Activated gamma-delta T cell treated with anti-CD3 and anti-CD28 coated beads, Interleukin-2, amount 50 U/mL, for 16 hours (primary cell): ENCODE data around the gene TRAPPC8.
"Not testable (repeated sequence)": the region's sequence is repeated elsewhere in the genome, so short reads cannot be mapped to it uniquely, and the experiment has no call there.

Experiments
- DNase-seq: peaks from one replicate; pipeline ENCODE4 v3.0.0-alpha.2; 2020; ENCODE audit warnings: low read depth

Gene TRAPPC8

DNA sequence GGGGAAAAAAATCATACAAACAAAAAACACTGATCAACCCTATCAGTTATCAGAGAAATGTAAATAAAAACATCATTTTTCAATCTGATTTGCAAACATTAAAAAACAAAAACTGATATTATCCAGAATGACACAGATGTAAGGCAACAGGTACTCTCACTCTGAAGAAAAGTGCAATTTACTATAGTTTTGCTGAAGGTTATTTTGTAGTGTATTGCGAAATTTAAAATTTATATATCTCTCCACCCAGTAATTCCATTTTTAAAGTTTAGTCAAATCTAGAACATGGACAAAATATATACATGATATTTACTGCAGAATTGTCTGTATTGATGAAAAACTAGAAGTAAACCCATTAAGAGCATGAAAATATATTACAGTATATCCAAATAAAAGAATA lies 79.8 kb downstream of the TRAPPC8 start:
- DNase-seq: no peak

DNA sequence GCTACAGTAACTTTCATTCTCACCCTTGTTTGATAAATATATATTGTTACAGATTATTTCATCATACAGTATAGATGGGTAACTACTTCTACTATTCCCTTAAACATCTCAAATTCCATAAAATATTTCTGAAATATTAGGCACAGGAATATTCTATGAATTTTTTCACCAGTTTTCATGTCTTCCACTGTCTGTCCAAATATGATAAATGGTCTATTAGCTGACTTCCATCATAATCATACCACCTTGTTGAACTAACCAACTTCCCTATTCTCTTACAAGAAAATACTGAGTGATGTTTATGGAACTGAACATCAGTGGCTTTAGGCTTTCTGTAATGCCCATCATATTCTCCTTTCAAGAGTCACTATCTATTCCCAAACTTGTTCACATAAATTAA lies 82.4 kb downstream of the TRAPPC8 start:
- no peak for DNase-seq

DNA sequence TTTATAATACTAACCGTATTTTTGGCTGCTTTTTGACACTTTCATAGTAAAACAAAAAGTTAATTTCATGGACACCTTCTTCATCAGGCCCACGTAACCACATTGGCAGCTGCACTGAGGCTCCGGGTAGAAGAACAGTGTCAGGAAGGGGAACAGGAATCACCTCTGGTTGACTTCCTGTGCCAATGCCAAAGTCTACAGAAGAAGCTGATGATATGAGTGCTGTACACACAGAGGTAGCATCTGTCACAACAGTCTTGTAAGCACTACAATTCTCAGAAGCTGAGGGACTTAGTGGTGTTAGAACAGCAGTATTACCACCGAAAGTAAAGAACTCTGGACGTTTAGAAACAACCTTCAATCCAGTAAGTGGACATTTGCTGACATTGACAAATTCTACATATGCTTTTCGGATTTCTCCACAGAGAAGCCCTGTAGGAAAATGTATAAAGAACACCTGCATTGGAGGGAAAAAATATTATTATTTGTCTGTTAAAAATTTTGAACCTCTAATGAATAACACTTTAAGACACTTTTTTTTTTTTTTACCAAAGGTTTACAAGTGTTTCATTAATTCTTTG lies 85.3 kb downstream of the TRAPPC8 start:
- DNase-seq: no peak

DNA sequence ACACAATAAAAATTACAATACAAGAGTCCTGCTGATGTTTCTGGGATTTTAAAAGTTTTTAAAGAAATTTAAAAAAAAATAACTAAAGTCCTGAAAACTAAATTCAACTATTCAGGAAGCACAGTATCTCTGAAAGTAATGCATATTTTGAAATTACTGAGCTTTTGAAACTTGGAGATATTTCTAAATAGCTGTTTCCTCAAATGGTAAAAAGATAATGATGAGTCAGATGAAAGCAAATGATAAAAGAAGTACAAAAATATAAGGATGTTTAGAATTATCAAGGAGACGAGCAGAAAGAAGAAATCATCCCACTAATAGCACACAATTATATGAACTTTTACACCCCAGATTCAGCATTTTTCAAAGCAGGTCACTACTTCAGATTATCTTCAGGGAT lies 92.1 kb downstream of the TRAPPC8 start:
- no peak for DNase-seq

DNA sequence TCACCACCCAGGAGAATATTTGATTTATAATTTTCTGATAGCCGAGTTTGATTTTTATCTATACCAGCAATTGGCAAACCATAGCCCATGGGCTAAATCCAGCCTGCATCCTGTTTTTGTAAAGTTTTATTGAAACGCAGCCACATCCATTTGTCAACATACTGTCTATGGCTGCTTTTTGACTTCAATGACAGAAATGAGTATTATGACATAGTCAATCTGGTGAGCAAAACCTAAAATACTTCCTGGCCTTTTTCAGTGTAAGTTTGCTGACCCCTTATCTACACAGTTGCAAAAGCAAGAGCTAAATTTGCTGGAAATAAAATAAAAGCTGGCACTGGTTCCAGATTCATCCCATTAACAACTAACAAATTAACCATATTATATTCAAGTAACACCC lies 102.4 kb downstream of the TRAPPC8 start:
- DNase-seq: no peak

DNA sequence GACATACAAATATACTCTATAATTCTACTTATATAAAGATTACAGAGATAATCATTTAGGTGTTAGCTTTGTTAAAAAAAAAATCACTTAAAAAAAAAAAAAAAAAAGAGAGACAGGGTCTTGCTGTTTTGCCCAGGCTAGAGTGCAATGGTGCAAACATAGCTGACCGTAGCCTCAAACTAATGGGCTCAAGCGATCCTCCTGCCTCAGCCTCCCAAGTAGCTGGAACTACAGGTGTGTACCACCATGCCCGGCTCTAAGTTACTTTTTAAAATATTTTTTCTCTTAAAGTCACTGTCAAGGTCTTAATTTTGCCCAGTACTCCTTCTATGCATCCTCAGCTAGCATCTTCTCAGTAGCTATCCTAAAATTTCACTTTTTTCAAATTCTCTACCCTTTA lies 105.0 kb downstream of the TRAPPC8 start:
- no peak for DNase-seq

DNA sequence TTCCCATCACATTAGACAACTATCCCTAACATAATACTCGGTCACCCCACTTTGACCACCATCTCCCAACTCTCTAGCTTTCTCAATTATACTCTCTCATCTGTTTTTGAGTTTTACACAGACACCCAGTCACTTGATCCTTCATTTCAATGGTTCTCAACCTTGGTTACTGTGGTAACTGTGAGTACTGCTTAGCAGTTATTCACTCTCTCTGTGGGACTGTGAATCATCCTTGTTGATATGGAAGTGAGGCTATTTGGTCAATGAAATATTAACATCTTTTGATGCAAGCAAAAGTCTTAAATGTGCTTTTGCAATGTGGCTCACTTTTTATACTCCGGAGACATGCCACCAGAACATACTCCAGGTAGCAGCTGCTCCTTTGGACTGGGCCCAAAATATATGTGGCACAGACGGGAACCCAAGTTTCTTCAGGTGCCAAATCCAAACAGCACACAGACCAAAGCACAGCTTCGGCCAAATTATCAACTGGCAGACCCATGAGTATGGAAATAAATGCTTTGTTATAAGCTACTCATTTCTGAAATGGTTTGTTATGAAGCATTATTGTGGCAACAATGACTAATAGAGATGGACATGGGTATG lies 107.3 kb downstream of the TRAPPC8 start:
- DNase-seq: no peak

DNA sequence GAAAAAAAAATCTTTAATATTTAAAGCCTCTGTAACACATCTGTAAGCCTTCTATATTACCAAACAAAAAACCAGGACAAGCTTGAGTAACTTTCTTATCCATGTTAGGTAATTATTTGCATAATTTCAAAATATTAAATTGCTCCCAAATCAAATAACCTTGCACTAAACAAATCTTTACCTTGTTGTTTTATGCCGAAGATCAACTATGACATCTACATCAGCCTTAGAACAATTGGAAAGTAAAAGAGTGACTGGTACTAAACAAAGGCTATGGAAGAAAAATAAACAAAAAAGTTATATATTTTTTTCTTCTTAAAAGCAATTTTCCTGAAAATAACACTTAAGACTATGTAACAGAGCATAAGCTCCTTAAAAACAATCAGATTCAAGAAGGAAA lies 111.0 kb downstream of the TRAPPC8 start:
- DNase-seq: no peak

DNA sequence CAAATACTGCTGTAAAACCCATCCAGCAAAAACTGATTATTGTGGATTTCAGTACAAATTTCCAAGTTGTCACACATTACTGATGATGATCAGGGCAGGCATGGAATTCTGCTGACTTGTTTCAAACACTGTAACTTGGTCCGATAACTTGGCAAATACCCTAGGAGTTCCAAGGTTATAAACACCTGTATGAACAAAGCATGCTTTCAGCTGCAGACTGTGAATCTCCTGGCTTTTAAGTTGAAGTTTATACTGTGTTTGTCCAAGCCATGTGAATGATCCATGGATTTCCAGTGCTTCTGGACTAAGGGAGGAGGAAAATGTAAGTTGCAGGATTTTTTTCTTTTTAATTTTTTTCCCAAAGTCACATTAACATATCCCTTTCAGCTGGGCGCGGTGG lies 112.2 kb downstream of the TRAPPC8 start:
- no peak for DNase-seq

DNA sequence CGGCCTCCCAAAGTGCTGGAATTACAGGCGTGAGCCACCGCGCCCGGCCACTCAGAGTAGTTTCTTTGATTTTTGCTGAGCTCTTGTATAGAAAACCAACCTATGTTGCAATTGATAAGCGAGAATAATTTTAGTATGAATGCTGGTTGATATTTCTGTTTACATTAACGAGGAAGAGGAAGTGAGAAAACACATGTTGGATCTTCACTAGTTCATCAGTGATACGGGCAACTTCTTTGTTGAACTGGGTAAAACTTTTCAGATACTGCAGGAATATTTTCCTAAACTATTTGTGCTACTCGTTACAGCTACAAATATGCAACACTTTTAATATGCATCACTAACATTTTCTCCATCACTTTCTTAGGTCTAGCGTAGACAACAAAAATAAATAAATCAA lies 114.3 kb downstream of the TRAPPC8 start:
- DNase-seq: no peak

DNA sequence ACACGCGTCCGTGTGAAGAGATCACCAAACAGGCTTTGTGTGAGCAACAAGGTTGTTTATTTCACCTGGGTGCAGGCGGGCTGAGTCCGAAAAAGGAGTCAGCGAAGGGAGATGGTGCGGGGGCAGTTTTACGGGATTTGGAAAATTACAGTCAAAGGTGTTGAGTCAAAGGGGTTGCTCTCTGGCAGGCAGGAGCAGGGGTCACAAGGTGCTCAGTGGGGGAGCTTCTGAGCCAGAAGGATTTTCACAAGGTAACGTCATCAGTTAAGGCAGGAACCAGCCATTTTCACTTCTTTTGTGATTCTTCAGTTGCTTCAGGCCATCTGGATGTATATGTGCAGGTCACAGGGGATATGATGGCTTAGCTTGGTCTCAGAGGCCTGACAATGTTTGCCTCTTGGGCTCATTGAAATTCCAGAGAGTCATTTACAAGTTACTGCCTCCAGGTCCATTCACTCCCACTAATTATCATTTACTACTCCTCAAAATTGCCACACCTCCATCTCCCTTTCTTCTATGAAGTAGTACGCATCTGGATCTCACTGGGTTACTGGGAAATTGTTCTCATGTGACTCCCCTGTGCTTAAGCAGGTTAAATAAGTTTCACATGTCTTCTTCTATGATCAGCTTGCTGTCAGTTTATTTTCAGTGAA lies 116.1 kb downstream of the TRAPPC8 start:
- DNase-seq: not testable (repeated sequence)

DNA sequence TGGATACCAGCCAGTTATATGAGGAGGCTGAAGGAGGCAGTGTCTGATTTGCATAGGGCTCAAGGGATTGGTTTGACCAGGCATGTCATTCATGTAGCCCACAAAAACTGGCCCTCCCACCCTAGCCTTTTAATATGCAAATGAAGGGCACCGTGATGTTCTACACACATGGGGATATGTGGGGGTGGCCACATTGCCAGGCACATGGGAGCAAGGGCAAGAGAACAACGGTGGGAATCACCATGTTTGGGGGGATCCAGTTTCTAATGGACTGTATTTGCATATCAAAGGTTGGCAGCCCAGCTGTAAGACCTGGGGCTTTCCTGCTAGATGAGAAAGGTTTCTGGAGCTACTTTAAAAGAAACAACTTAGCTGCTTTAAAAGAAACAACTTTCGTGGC lies 117.2 kb downstream of the TRAPPC8 start:
- DNase-seq: no peak

DNA sequence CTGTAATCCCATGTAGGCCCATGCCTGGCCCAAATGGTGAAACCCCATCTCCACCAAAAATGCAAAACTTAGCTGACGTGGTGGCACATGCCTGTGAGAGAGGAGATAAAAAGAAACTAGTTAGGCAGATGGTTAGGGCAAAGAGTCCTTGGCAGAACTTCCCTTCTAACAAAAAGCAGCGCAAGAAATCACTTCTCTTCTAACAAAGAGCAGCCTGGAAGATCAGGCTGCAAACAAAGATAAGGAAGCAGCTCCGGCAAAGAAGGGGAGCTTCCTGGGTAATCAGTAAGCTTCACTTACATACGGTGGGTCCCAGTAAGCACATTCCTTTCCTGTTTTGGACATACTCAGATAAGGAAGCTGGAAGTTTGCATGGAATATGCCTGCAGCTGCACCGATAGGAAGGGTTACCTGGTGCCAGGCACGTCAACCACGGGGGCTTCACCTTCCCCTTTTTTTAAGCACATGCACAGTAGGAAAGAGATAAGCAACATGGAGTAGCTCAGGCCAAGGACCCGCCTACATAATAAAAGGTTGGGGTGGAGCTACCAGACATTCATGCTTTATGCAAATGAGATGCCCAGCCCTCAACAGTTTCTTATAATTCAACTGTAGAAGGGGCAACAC lies 121.3 kb downstream of the TRAPPC8 start:
- no peak for DNase-seq

DNA sequence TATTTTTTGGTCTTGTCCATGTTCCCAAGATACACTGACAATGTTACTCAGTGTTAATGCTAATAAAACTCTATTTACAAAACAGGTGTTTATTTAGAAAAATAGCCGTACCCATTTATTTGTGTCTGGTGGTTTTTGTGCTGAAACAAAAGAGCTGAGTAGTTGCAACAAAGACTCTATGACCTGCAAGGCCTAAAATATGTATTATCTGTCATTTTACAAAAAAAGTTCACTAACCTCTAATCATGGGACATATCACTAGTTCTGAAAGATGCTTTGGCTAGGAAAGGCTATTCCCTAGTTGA lies 123.1 kb downstream of the TRAPPC8 start:
- no peak for DNase-seq

DNA sequence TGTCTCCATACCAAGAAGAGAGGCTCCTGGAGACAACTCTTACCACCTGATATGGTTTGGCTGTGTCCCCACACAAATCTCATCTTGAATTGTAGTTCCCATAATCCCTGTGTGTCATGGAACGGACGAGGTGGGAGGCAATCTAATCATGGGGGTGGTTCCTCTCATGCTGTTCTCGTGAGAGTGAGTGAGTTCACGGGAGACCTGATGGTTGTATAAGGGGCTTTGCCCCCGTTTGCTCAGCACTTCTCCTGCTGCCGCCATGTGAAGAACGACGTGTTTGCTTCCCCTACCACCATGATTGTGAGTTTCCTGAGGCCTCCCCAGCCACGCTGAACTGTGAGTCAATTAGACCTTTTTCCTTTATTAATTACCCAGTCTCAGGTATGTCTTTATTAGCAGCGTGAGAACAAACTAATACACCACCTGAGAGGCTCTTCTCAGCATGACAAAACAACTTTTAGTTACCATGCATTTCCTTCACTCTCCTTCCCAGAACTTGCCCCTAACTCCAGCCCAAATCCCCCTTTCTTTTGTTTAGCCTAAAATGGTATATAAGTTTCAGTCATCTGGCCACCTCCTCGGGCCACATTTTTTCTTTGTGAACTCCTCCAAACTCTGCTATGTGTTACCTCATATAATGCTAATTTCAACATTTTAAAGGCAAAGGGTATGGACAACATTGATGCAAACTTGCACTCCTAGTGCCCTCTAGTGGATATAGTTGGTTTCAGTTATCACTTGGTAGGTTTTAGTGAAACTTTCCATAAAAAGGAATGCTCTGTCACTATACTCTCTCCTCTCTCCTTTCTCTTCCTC lies 123.6 kb downstream of the TRAPPC8 start:
- no peak for DNase-seq

DNA sequence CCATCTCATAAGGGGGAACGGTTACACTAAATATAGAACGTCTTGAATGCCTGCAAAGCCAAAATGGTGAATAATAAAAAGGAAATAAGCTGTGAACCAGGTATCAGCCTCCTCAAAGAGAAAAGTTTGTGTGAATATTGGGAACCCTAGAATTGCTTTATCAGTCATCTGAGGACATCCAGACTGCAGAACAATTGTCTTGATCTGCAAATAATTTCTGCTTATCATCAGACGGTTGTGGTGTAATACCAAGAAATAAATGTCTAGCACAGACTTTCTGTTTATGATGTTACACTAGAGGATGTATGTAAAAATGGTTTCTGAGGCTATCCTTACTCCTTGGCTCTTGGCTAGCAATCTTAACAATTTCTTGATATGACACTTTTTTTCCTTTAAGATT lies 128.8 kb downstream of the TRAPPC8 start:
- no peak for DNase-seq

DNA sequence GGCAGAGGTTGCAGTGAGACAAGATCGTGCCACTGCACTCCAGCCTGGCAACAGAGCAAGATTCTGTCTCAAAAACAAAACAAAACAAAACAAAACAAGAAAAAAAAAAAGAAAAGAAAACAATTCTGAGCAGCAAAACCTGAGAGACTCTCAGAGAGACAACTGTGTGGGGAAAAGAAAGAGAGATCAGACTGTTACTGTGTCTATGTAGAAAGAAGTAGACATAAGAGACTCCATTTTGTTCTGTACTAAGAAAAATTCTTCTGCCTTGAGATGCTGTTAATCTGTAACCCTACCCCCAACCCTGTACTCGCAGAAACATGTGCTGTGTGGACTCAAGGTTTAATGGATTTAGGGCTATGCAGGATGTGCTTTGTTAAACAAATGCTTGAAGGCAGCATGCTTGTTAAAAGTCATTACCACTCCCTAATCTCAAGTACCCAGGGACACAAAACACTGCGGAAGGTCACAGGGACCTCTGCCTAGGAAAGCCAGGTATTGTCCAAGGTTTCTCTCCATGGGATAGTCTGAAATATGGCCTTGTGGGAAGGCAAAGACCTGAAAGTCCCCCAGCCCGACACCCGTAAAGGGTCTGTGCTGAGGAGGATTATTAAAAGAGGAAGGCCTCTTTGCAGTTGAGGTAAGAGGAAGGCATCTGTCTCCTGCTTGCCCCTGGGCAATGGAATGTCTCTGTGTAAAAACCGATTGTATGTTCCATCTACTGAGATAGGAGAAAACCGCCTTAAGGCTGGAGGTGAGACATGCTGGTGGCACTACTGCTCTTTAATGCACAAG lies 132.4 kb downstream of the TRAPPC8 start:
- DNase-seq: not testable (repeated sequence)

DNA sequence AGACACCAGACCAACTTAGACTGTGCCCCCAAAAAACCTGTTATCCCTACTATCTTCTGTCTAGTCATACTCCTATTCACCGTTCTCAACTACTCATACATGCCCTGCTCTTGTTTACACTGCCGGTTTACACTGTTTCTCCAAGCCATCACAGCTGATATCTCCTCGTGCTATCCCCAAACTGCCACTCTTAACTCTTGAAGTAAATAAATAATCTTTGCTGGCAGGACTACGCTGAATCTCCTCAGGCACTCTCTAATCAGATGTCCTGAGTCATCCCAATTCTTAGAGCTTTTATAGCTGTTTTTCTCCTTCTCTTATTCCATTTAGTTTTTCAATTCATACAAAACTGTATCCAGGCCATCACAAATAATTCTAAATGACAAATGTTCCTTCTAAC lies 133.9 kb downstream of the TRAPPC8 start:
- not testable (repeated sequence) for DNase-seq

DNA sequence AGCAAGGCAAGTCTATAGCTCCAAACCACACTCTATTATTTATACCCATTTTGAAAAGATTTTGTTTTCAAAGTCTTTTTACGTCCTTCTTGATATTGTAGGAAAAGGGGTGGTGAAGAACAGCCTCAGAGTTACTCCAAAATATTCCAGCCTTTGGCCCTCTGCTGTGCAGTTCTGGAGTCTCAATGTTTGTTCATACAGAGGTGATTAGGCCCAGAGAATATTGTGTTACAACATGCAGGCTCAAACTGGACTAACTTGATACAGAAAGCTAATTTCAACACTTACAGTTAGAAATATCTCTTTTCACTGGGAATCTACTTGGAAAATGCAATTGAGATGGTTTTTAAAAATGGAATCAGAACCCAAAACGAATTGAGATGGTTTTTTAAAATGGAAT lies 141.8 kb downstream of the TRAPPC8 start:
- DNase-seq: no peak

DNA sequence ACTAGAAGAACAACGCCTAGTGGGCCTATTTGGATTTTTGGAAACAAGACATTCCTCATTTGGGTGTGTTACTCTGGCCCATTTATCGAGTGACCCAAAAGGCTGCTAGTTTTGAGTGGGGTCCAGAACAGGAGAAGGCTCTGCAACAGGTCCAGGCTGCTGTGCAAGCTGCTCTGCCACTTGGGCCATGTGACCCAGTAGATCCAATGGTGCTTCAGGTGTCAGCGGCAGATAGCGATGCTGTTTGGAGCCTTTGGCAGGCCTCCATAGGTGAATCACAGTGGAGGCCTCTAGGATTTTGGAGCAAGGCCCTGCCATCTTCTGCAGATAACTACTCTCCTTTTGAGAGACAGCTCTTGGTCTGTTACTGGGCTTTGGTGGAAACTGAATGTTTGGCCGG lies 143.7 kb downstream of the TRAPPC8 start:
- DNase-seq: not testable (repeated sequence)

DNA sequence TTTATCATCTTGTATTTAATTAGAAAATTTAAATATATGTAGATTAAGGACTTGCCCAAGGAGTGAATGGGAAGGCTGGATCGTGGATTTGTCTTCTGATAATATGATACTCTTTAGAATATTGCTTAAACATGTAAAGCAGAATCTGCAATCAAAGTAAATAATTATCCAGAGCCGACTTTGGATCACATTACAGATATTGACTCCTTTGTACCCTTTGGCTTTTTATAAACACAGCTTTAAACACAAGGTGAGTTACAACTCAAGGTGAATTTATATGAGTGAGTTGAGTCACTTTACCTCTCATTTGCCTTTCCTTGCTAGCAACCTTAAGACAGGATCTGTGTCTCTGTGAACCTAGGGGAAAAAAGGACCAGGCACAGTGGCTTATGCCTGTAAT lies 144.5 kb downstream of the TRAPPC8 start:
- DNase-seq: no peak

DNA sequence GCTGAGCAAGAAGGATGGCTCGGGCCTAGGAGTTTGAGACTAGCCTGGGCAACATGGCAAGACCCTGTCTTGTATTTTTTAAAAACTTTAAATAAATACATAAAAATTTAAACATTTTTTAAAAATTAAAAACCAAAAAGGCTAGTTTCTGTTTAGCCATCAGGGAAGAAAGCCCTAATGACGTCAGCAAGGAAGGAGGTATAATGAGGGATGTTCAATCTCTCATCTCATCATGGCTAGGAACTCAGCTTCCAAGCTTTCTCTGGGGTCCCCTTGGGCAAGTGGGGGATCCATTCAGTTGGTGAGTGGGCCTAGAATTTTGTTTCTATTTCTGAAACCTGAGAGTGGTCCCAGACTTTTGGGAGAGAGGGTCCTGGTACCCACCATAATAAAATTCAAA lies 147.2 kb downstream of the TRAPPC8 start:
- DNase-seq: no peak
